Measurements from ENCODE around the gene KRTAP10-3.

GRCh38 chr21:44571844-44572782 lies 13.5 kb upstream of the KRTAP10-3 start:
- no peak for TF ChIP-seq CTCF (IDR thresholded peaks at IDR 0.05)
- no peak for TF ChIP-seq POLR2A (IDR thresholded peaks at IDR 0.05)

Measured in heart left ventricle (tissue), 13 donors.